Mammary epithelial cell (primary cell): Measurements from ENCODE around the gene PARD3.

Experiments used
- CTCF ChIP-seq, 2 donors: IDR thresholded peaks in 1 of 2; conservative IDR thresholded peaks in 1 of 2; 2 replicates each; pipeline ENCODE4 v1.5.1; 2011 to 2012; ENCODE audit warnings: inconsistent platforms in 2 of 2, low read length in 2 of 2, mild to moderate bottlenecking in 2 of 2, control low read depth in 1 of 2, low read depth in 1 of 2; ENCODE audit not compliant: insufficient read depth in 1 of 2; ENCODE audit errors: extremely low read depth in 1 of 2
- EZH2 ChIP-seq: IDR thresholded peaks from 2 replicates; pipeline ENCODE4 v1.6.1; 2012; ENCODE audit warnings: low read length, inconsistent platforms, borderline replicate concordance

- TF ChIP-seq CTCF (conservative IDR thresholded peaks at IDR 0.05 in 1 of 2, IDR thresholded peaks at IDR 0.05 in 1 of 2; ENCODE audit: extremely low read depth in 1 of 2, insufficient read depth in 1 of 2, low read depth in 1 of 2, low read length in 2 of 2), result no peak
- no peak for TF ChIP-seq EZH2
These were observed 132.5 kb downstream of the PARD3 start for GRCh38 chr10:34682580-34682979.
